Small intestine (tissue), 7 donors: ENCODE measurements around the gene GRIK1. TPM values are rescaled to one million over a fixed set of nuclear protein-coding genes. Genes with fewer than 3 reads are reported as not detected.

Source experiments
- DNase-seq, 2 donors: peaks; one replicate each; pipeline versions ENCODE4 v3.0.0 to v3.0.0-alpha.2; 2013
- FAIRE-seq: peaks from 2 replicates; lab custom pipeline; 2012; peaks lifted over from hg19 to GRCh38; lab: Jason Lieb, UNC
- H3K27ac ChIP-seq, 3 donors: one replicate each; pipeline ENCODE4 v1.5.1; 2013; ENCODE audit warnings: low read length in 2 of 3, mild to moderate bottlenecking in 2 of 3, control low read depth in 1 of 3, inconsistent platforms in 1 of 3, low read depth in 1 of 3, moderate library complexity in 1 of 3
- H3K27me3 ChIP-seq, 3 donors: one replicate each; pipeline ENCODE4 v1.6.1; 2013; ENCODE audit warnings: low read length in 3 of 3, inconsistent platforms in 1 of 3; ENCODE audit not compliant: control insufficient read depth in 3 of 3, insufficient read depth in 3 of 3
- H3K36me3 ChIP-seq, 3 donors: one replicate each; pipeline ENCODE4 v1.6.1; 2013; ENCODE audit warnings: low read length in 3 of 3, inconsistent platforms in 1 of 3, low read depth in 1 of 3, mild to moderate bottlenecking in 1 of 3, moderate library complexity in 1 of 3; ENCODE audit not compliant: control insufficient read depth in 3 of 3, insufficient read depth in 2 of 3
- H3K4me1 ChIP-seq, 3 donors: one replicate each; pipeline ENCODE4 v1.6.1; 2013; ENCODE audit warnings: low read length in 2 of 3, inconsistent platforms in 1 of 3, low read depth in 1 of 3, mild to moderate bottlenecking in 1 of 3, moderate library complexity in 1 of 3; ENCODE audit not compliant: control insufficient read depth in 3 of 3, insufficient read depth in 2 of 3
- H3K4me3 ChIP-seq, 3 donors: one replicate each; pipeline ENCODE4 v1.5.1; 2013; ENCODE audit warnings: low read length in 3 of 3, control low read depth in 1 of 3, inconsistent platforms in 1 of 3, low read depth in 1 of 3, mild to moderate bottlenecking in 1 of 3, moderate library complexity in 1 of 3
- H3K9me3 ChIP-seq, 2 donors: one replicate each; pipeline ENCODE4 v1.6.1; 2013; ENCODE audit warnings: low read depth in 1 of 2, low read length in 1 of 2; ENCODE audit not compliant: control insufficient read depth in 2 of 2, insufficient read depth in 1 of 2
- WGBS, 3 donors: extraction: QIAGEN DNeasy Blood & Tissue Kit; methylation state at CpG; one replicate each; pipeline ENCODE4 v1.1.7; 2013; 5-methylcytosine and 5-hydroxymethylcytosine counted together
- polyA plus RNA-seq, 4 donors: library from polyadenylated mRNA; stranded (reverse) in 3 of 4; unstranded in 1 of 4; fragments of 200-250 nt in 3 of 4; fragments of 120-200 nt in 1 of 4; gene quantifications; one replicate each; pipeline versions ENCODE4 v1.2.1 to v1.2.3, GENCODE V29; 2013
- donor health status: healthy with polysubstance abuse.
- donor health status: control.
- donor health status: control.
- donor health status: Bipolar disorder and iron deficiency.
- donor health status: healthy.

Gene GRIK1
- polyA plus RNA-seq, 4 donors, result 0.24 to 0.37 TPM; not detected in 2

GRCh38 chr21:29940361-29940760 lies 565 bp upstream of the GRIK1 start:
- Histone ChIP-seq H3K4me3 (no peak overlapping the region), H3K36me3 (no peaks in the 10 kb centered on the region), H3K9me3 (peaks cover 0 to 2% of the 10 kb centered on the region in 2 donors), H3K4me1 (no peaks in the 10 kb centered on the region), H3K27ac (no peak overlapping the region), H3K27me3 (peaks cover 0 to 32% (median 3%) of the 10 kb centered on the region in 3 donors)
- no peak for FAIRE-seq
- WGBS, 3 donors, result 18 to 23% (median 22%) methylated on average over 6 of the region's 6 CpGs
- DNase-seq, result no peak

GRCh38 chr21:29939104-29939923 lies 482 bp downstream of the GRIK1 start:
- FAIRE-seq (no peak), DNase-seq (peak in 1 of 2 donors; percentile 5)
- H3K4me3 ChIP-seq, result peak overlapping the region in 1 of 3 donors; percentile 20
- 4 to 17% (median 15%) methylated on average over 55 to 62 of the region's 62 CpGs for WGBS, 3 donors
- H3K27me3 ChIP-seq, result peaks cover 0 to 32% (median 3%) of the 10 kb centered on the region in 3 donors
- H3K36me3 ChIP-seq, result no peaks in the 10 kb centered on the region
- H3K27ac ChIP-seq, result no peak overlapping the region
- H3K9me3 ChIP-seq, result no peaks in the 10 kb centered on the region
- no peaks in the 10 kb centered on the region for H3K4me1 ChIP-seq

- H3K4me3 ChIP-seq, result peak overlapping the region in 1 of 3 donors; percentile 20
- WGBS, 3 donors, result 16 to 31% (median 17%) methylated on average over 11 of the region's 11 CpGs
These were observed 1.1 kb downstream of the GRIK1 start for GRCh38 chr21:29938776-29939103.

GRCh38 chr21:29933088-29933487 lies 6.7 kb downstream of the GRIK1 start:
- no peaks in the 10 kb centered on the region for H3K9me3 ChIP-seq
- DNase-seq (no peak), FAIRE-seq (no peak)
- H3K36me3 ChIP-seq, result no peaks in the 10 kb centered on the region
- no peak overlapping the region for H3K4me3 ChIP-seq
- peaks cover 0 to 2% (median 0%) of the 10 kb centered on the region in 3 donors for H3K27me3 ChIP-seq
- H3K4me1 ChIP-seq, result no peaks in the 10 kb centered on the region
- 73 to 79% (median 75%) methylated on average over 3 of the region's 3 CpGs for whole genome bisulfite sequencing, 3 donors
- no peak overlapping the region for H3K27ac ChIP-seq

More at GRCh38 chr21:29938776-29939103, 1.1 kb downstream of the GRIK1 start:
- Histone ChIP-seq H3K36me3 (no peaks in the 10 kb centered on the region), H3K9me3 (no peaks in the 10 kb centered on the region), H3K4me1 (no peaks in the 10 kb centered on the region), H3K27ac (no peak overlapping the region), H3K27me3 (peaks cover 0 to 32% (median 3%) of the 10 kb centered on the region in 3 donors)
- DNase-seq (no peak), FAIRE-seq (no peak)

GRCh38 chr21:29928537-29928936 lies 11.3 kb downstream of the GRIK1 start:
- DNase-seq (no peak), FAIRE-seq (no peak)
- 53 to 74% (median 66%) methylated on average over 4 of the region's 4 CpGs for WGBS, 3 donors

GRCh38 chr21:29920938-29921337 lies 18.9 kb downstream of the GRIK1 start:
- Histone ChIP-seq H3K4me3 (no peak overlapping the region), H3K27ac (no peak overlapping the region), H3K4me1 (no peaks in the 10 kb centered on the region), H3K36me3 (no peaks in the 10 kb centered on the region), H3K9me3 (no peaks in the 10 kb centered on the region), H3K27me3 (no peaks in the 10 kb centered on the region)
- 81 to 87% (median 85%) methylated on average over 1 of the region's 1 CpG for WGBS, 3 donors
- FAIRE-seq, result no peak
- no peak for DNase-seq

More at GRCh38 chr21:29928537-29928936, 11.3 kb downstream of the GRIK1 start:
- no peaks in the 10 kb centered on the region for H3K27me3 ChIP-seq
- H3K9me3 ChIP-seq, result no peaks in the 10 kb centered on the region
- H3K36me3 ChIP-seq, result no peaks in the 10 kb centered on the region
- no peak overlapping the region for H3K4me3 ChIP-seq
- no peaks in the 10 kb centered on the region for H3K4me1 ChIP-seq
- no peak overlapping the region for H3K27ac ChIP-seq

GRCh38 chr21:29914326-29914725 lies 25.5 kb downstream of the GRIK1 start:
- no peak for DNase-seq
- 92 to 94% (median 94%) methylated on average over 2 of the region's 2 CpGs for WGBS, 3 donors
- no peaks in the 10 kb centered on the region for H3K27me3 ChIP-seq
- no peaks in the 10 kb centered on the region for H3K4me1 ChIP-seq
- H3K36me3 ChIP-seq, result no peaks in the 10 kb centered on the region
- FAIRE-seq, result no peak
- H3K27ac ChIP-seq, result no peak overlapping the region
- H3K9me3 ChIP-seq, result peaks cover 0 to 7% of the 10 kb centered on the region in 2 donors
- H3K4me3 ChIP-seq, result no peak overlapping the region

GRCh38 chr21:29909571-29909970 lies 30.2 kb downstream of the GRIK1 start:
- H3K36me3 ChIP-seq, result no peaks in the 10 kb centered on the region
- no peak overlapping the region for H3K4me3 ChIP-seq
- no peaks in the 10 kb centered on the region for H3K4me1 ChIP-seq
- DNase-seq, result no peak
- 82 to 93% (median 87%) methylated on average over 4 of the region's 4 CpGs for WGBS, 3 donors
- no peak for FAIRE-seq
- no peaks in the 10 kb centered on the region for H3K27me3 ChIP-seq
- peaks cover 0 to 7% of the 10 kb centered on the region in 2 donors for H3K9me3 ChIP-seq
- H3K27ac ChIP-seq, result no peak overlapping the region
